HG03469 (cell line): ENCODE data around the gene NTHL1.

Source experiments
- ATAC-seq: cut with Tn5 transposase; IDR thresholded peaks from one replicate; pipeline ENCODE4 v1.9.1; 2021; ENCODE audit warnings: mild to moderate bottlenecking, moderate library complexity, moderate number of reproducible peaks; ENCODE audit not compliant: unreplicated experiment

NTHL1 gene

GRCh38 chr16:2084895-2085625 lies 37.4 kb upstream of the NTHL1 start:
- ATAC-seq, result no peak

GRCh38 chr16:2083876-2084780 lies 36.5 kb upstream of the NTHL1 start:
- no peak for ATAC-seq

GRCh38 chr16:2083409-2083808 lies 35.8 kb upstream of the NTHL1 start:
- no peak for ATAC-seq

DNA sequence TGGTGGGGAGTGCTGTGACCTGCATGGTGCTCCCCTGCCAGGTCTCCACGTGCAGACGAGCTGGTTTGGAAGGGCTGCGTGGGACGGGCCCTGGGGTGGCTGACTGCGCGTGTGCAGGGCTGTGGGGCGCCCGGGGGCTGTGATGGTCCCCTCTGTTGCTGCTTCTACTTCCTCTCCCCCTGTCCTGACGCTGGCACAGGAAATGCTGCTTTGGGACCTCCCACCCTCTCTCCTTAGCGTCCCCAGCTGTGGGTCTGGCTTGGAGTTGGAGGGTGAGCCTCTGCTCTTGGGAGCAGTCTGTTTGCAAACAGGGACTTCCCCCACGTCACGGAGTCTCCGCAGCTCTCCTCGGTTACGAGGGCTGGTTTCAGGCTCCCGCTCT lies 35.3 kb upstream of the NTHL1 start:
- ATAC-seq, result no peak

DNA sequence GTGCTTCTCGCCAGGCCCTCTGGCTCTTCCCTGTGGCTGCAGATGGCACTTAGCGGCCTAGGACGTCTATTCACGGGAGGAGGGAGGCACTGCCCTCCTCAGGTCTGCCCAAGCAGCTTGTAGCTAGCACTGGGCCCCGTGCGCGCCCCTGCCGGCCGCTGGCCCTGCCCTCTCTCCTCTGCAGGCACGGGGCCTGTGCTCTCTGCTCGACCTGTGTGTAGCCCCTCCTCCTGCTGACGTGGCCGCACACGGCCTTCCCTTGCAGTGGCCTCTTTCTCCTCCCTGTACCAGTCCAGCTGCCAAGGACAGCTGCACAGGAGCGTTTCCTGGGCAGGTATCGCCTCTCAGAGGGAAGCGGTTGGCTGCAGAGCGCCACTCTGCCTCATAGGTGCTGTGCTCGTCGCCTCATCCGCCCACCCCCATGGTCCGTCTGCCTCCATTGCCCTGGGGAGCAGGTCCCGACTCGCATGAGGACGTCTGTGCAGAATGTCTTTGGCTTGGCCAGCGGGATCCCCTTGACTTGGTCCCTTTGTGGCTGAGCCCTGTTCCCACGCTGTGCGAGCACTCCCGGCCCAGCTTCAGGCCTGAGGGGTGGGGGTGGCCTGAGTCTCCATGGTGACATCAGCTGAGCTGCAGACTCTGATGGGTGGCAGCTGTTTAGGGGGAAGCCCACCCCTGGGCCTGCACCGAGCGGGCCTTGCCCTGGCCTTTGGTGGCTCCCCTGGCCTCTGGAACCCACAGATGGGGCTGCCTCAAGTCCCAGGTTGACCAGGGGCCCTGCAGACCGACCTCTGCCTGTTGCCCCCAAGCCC lies 34.7 kb upstream of the NTHL1 start:
- no peak for ATAC-seq

DNA sequence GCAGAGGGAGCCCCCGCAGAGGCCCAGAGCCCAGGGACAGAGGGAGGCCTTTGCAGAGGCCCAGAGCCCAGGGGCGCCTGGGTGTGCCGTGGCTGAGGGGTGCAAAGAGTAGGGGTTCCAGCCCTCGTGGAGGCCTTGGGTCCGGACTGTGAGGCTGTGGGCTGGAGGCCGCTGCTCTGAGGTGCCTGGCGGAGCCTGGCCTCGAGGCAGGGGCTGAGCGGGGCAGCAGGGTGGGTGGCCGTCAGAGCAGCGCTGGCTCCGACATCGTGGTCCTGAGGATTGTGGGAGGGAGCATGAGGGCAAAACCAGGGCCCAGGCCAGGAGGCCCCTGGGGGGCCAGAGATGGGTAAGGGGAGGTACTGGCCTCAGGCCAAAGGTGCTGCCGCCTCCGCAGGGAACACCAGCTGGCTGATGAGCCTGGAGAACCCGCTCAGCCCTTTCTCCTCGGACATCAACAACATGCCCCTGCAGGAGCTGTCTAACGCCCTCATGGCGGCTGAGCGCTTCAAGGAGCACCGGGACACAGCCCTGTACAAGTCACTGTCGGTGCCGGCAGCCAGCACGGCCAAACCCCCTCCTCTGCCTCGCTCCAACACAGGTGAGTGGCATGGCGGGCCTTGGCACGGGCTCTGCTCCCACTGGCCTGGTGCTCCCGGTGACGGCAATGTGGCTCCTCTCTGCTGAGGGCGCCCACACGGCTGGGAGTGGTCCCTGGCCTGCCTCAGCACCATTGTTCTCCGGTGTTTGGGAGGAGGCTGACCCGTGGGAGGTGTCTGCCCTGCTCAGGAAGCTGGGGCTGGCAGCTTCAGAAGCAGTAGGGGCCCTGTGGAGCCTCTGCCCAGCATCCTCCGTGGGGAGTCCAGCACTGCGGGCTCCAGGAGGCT lies 33.8 kb upstream of the NTHL1 start:
- ATAC-seq, result no peak

- no peak for ATAC-seq
Observed at GRCh38 chr16:2079991-2080390, 32.4 kb upstream of the NTHL1 start.

DNA sequence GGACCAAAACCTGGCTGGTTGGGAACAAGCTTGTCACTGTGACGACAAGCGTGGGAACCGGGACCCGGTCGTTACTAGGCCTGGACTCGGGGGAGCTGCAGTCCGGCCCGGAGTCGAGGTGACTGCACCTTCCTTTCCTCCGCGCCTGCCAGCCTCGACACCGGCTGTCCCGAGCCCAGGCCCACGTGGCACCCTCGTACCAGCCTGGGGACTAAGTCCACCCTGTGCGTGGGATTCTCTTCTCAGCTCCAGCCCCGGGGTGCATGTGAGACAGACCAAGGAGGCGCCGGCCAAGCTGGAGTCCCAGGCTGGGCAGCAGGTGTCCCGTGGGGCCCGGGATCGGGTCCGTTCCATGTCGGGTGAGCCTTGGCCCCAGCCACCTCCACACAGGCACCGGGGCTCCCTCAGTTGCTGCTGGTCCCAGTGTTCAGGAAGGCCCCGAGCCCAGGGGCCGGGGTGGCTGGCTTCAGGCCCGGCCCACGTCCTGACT lies 31.7 kb upstream of the NTHL1 start:
- no peak for ATAC-seq

- no peak for ATAC-seq
Observed at GRCh38 chr16:2078691-2079090, 31.1 kb upstream of the NTHL1 start.

- ATAC-seq, result no peak
Observed at GRCh38 chr16:2078096-2078495, 30.5 kb upstream of the NTHL1 start.

DNA sequence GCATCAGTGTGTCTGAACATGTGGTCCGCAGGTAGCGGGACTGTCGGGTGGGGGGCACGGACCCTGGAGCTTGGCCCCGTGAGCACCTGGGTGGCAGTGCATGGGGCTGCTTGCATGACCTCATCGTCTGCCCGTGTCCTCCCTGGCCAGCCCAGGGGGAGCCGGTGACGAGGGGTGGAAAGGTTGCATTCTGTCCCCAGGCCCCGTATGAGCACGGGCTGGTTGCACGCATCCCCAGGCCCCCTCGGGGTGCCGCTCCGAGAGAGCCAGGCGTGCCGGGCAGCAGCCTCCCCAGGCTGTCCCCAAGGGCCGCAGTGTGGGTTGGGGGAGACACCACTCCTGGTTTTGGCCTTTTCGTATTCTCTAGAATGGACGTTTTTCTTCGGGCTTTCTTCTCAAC lies 30.1 kb upstream of the NTHL1 start:
- ATAC-seq, result no peak

DNA sequence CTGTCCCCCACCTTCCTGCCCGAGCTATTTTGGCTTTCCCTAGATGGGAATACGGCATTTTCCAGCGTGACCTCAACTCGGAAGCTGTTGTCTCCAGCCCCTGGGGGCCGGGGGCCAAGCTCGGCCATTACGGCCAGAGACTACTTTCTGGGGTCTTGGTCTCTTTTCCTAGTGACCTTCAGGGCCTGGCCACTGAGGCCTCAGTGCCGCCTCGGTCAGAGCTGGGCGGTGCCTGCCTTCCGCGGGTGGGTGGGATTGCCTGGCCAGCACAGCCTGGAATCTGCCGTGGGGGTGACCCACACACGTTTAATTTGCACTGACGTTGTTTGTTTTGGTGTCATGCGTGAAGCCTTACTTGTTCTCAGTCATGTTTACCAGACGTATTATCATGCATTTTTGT lies 29.4 kb upstream of the NTHL1 start:
- no peak for ATAC-seq

DNA sequence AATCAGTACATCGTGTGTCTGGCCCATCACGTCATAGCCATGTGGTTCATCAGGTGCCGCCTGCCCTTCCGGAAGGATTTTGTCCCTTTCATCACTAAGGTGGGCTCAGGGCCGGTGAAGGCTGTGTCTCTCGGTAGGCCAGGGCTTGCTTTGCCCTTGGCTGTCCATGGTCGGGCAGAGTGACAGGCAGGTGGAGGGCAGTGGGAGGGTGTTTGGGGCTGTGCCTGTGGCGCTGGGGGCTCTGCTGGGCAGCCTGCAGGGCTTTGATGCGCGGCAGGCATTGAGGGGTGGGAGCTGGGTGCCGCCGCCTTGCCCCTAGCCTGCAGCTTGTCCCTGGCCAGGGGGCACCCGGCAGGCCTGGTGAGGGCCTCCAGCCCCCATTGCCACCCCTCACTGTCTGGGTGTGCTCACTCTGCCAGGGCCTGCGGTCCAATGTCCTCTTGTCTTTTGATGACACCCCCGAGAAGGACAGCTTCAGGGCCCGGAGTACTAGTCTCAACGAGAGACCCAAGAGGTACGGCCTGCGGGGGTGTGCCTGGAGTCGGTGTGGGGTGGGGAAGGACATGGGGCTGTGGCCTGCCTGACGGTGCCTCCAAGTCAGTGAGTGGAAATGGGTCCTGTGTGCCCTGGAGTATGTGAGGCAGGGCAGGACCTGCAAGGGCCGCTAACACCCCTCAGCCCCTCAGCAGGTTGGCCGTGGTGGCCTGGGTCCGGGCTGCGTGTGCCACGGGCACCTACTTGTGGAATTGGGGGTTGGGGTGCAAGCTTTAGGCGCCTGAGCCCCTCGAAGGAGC lies 28.6 kb upstream of the NTHL1 start:
- no peak for ATAC-seq

DNA sequence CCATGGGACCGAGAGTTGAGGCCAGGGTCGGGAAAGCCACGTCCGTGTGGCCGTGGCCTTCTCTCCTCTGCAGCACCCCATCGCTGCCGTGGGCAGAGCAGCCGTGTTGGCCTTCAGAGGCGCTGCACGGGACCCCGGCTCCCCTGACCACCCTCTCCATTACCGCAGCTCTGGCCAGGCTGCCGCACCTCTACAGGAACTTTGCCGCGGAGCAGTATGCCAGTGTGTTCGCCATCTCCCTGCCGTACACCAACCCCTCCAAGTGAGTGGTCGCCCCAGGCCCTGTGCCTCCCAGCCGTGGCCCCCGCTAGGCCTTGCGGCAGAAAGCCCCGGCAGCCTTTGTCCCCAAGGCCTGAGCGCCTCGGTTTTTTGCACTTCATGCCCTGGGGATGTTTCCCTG lies 28.0 kb upstream of the NTHL1 start:
- ATAC-seq, result no peak

DNA sequence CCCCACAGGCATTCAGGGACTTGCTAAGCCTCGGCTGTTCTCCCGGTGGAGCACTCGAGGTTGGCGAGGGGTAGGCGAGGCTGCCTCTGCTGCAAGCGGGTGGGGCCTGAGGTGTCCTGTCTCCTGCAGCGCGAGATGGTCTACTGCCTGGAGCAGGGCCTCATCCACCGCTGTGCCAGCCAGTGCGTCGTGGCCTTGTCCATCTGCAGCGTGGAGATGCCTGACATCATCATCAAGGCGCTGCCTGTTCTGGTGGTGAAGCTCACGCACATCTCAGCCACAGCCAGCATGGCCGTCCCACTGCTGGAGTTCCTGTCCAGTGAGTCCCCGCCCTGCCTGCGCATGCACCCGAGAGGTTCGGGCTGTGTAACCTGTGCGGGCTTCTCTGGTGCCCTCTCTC lies 26.4 kb upstream of the NTHL1 start:
- no peak for ATAC-seq

GRCh38 chr16:2072926-2073325 lies 25.3 kb upstream of the NTHL1 start:
- ATAC-seq, result no peak

GRCh38 chr16:2071454-2072202 lies 24.0 kb upstream of the NTHL1 start:
- no peak for ATAC-seq

DNA sequence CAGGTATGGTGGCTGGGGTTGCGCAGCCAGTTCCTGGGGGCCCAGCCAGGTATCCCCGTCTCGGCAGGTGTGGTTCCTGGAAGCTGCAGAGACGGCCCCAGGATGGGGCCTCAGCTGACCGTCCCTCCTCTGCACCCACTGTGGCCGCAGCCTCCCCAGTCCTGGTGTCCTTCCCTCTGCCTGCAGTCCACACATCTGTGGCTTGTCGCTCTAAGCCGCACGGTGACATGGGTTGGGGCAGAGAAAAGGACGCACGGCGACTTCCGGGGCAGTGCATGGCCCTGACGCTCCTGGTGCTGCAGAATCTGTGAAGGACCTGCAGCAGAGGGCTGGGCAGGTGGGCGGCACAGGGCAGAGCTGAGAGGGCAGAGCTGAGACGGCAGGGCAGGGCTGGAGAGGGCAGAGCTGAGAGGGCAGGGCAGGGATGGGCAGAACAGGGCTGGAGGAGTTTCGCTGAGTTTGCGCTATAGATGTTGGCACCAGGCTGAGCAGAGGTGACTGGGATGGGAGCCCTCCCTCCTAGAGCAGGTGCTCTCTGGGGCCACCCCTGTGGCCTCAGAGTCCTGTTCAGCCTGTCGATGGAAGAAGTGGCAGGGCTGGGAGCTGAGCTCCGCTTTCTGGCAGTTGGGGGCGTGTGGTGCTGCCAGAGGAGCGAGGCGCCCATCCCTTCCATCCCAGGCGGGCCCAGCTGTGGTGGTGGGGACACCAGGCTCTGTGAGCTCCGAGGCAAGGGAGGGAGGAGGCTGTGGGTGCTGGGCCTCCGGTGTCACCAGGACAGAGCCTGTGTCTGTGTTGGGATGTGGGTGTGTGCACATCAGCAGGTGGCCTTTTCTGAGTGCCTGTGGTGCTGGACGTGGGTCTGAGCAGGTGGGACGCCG lies 23.2 kb upstream of the NTHL1 start:
- ATAC-seq, result no peak
